Peyer's patch (tissue), 4 donors: ENCODE measurements around the gene PPM1D. TPM values are rescaled to one million over a fixed set of nuclear protein-coding genes. Genes with fewer than 3 reads are reported as not detected.

Source experiments
- DNase-seq, 3 donors: peaks; one replicate each; pipeline ENCODE4 v3.0.0-alpha.2; 2017 to 2019
- H3K27ac ChIP-seq, 4 donors: fragments of 200-600 bp; sonication (generic); one replicate each; pipeline ENCODE4 v1.5.1; 2016 to 2019
- H3K27me3 ChIP-seq, 2 donors: fragments of 200-600 bp; sonication (generic); one replicate each; pipeline ENCODE4 v1.5.1; 2019
- H3K36me3 ChIP-seq, 3 donors: fragments of 200-600 bp; sonication (generic); one replicate each; pipeline ENCODE4 v1.5.1; 2016 to 2019
- H3K4me1 ChIP-seq, 4 donors: fragments of 200-600 bp; sonication (generic); one replicate each; pipeline ENCODE4 v1.5.1; 2016 to 2019
- H3K4me3 ChIP-seq, 4 donors: fragments of 200-600 bp; sonication (generic); 1 replicate in 3 of 4; 2 replicates in 1 of 4; pipeline ENCODE4 v1.5.1; 2016 to 2019; ENCODE audit warnings: mild to moderate bottlenecking in 1 of 4
- H3K9me3 ChIP-seq, 4 donors: fragments of 200-600 bp; sonication (generic); one replicate each; pipeline ENCODE4 v1.5.1; 2016 to 2019; ENCODE audit warnings: mild to moderate bottlenecking in 1 of 4
- POLR2A ChIP-seq, 2 donors: fragments of 450-650 bp; IDR thresholded peaks; one replicate each; pipeline ENCODE4 v1.5.1; 2017; ENCODE audit warnings: antibody characterized with exemption in 2 of 2, mild to moderate bottlenecking in 2 of 2, moderate library complexity in 2 of 2
- total RNA-seq, 4 donors: library from RNA; depleted of rRNA; stranded (reverse); fragments of >200 nt; gene quantifications; one replicate each; pipeline ENCODE4 v1.1.0, GENCODE V29; 2016
- TF ChIP-seq, protein P1 (sequence below), 6 experiments: fragments of 450-650 bp in 4 of 6; fragments of 200-600 bp in 2 of 6; sonication (generic) in 1 of 6; IDR thresholded peaks; one replicate each; pipeline ENCODE4 v1.5.1; 2017 to 2019; ENCODE audit warnings: antibody characterized with exemption in 6 of 6, mild to moderate bottlenecking in 3 of 6, moderate library complexity in 1 of 6

PPM1D gene
- total RNA-seq, 4 donors from 2014 or later = 12.9 to 17.4 (median 14.3) TPM

DNA sequence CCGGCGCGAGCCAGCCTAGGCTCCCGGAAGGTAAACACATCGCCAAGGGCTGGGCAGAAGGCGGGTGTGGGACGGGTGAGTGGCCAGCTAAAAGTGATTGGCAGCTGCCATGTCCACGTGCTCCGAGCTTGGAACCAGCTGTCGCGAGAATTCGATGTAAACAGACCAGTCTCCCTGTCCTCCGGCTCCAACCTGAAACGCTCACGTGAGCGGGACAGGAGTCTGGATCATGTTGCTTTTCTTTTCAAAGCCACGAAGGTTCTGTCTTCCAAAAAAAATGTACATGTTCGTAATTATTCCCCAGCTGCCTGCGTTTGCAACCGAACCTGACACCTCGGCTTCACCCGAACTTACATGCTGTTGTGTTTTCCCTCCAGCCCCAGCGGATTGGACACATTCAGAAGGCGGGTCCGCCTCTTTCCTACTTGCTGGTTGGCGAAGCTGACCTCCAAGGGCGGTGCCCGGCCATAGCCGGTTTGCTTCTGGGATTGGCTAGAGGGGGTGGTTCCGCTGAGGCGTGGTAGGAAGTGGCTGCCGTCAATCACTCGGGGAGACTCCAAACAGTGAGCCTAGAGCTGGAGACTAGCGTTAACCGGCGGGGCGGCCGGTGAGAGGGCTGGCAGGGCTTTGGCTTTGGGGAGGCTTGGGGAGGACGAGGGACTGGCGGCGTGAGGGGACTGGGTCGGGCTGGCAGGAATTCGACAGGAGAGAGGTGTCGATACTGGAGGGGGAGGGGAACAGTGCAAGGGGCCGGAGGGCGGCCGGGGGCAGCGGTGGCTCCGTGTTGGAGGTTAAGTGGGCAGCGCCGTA is 77.5 kb downstream of the PPM1D start, which contains the start of gene BCAS3:
TSS of gene BCAS3 (plus strand) at position 544 of the 810 bp plus-strand sequence.
- peak within 1 kb of the TSS; percentile 48 to 96 (median 69) for H3K4me3 ChIP-seq
- H3K4me1 ChIP-seq = peaks cover 0 to 7% (median 0%) of the 10 kb centered on the region in 4 donors
- peaks cover 0 to 13% (median 0%) of the 10 kb centered on the region in 3 donors for H3K36me3 ChIP-seq
- peak; percentile 61 to 92 for TF ChIP-seq POLR2A (IDR thresholded peaks at IDR 0.05)
- TF ChIP-seq, protein P1, sequence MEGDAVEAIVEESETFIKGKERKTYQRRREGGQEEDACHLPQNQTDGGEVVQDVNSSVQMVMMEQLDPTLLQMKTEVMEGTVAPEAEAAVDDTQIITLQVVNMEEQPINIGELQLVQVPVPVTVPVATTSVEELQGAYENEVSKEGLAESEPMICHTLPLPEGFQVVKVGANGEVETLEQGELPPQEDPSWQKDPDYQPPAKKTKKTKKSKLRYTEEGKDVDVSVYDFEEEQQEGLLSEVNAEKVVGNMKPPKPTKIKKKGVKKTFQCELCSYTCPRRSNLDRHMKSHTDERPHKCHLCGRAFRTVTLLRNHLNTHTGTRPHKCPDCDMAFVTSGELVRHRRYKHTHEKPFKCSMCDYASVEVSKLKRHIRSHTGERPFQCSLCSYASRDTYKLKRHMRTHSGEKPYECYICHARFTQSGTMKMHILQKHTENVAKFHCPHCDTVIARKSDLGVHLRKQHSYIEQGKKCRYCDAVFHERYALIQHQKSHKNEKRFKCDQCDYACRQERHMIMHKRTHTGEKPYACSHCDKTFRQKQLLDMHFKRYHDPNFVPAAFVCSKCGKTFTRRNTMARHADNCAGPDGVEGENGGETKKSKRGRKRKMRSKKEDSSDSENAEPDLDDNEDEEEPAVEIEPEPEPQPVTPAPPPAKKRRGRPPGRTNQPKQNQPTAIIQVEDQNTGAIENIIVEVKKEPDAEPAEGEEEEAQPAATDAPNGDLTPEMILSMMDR (IDR thresholded peaks at IDR 0.05) = no peak
- no peaks in the 10 kb centered on the region for H3K27me3 ChIP-seq
- H3K27ac ChIP-seq = peak within 1 kb of the TSS; percentile 67 to 85 (median 70)
- DNase-seq = peak; percentile 97 to 99 (median 97)
- no peaks in the 10 kb centered on the region for H3K9me3 ChIP-seq

GRCh38 chr17:60678118-60678444 is 78.1 kb downstream of the PPM1D start:
- no peak for DNase-seq
- no peak for TF ChIP-seq POLR2A (IDR thresholded peaks at IDR 0.05)
- TF ChIP-seq, protein P1 (IDR thresholded peaks at IDR 0.05) = no peak
- peak overlapping the region; percentile 48 to 96 (median 69) for H3K4me3 ChIP-seq

GRCh38 chr17:60679287-60679686 is 79.3 kb downstream of the PPM1D start:
- Histone ChIP-seq H3K36me3 (peaks cover 0 to 18% (median 0%) of the 10 kb centered on the region in 3 donors), H3K27me3 (no peaks in the 10 kb centered on the region), H3K27ac (no peak overlapping the region), H3K4me1 (peaks cover 0 to 7% (median 0%) of the 10 kb centered on the region in 4 donors), H3K4me3 (no peak overlapping the region), H3K9me3 (no peaks in the 10 kb centered on the region)
- no peak for TF ChIP-seq POLR2A (IDR thresholded peaks at IDR 0.05)
- TF ChIP-seq, protein P1 (IDR thresholded peaks at IDR 0.05) = no peak
- DNase-seq = no peak

More at GRCh38 chr17:60678118-60678444, 78.1 kb downstream of the PPM1D start:
- Histone ChIP-seq H3K27ac (peak overlapping the region; percentile 49 to 85 (median 70)), H3K9me3 (no peaks in the 10 kb centered on the region), H3K4me1 (peaks cover 0 to 7% (median 0%) of the 10 kb centered on the region in 4 donors), H3K27me3 (no peaks in the 10 kb centered on the region), H3K36me3 (peaks cover 0 to 13% (median 0%) of the 10 kb centered on the region in 3 donors)

DNA sequence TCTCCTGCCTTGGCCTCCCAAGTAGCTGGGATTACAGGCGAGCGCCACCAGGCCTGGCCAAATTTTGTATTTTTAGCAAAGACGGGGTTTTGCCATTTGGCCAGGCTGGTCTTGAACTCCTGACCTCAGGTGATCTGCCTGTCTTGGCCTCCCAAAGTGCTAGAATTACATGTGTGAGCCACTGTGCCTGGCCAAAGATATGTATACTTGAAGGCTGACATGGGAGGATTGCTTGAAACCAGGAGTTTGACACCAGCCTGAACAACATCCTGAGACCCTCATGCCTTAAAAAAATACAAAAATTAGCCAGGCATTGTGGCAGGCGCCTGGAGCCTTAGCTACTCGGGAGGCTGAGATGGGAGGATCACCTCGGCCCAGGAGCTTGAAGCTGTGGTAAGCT is 80.8 kb downstream of the PPM1D start:
- Histone ChIP-seq H3K27me3 (no peaks in the 10 kb centered on the region), H3K36me3 (peaks cover 0 to 24% (median 0%) of the 10 kb centered on the region in 3 donors), H3K27ac (no peak overlapping the region), H3K4me3 (no peak overlapping the region), H3K4me1 (peaks cover 0 to 7% (median 0%) of the 10 kb centered on the region in 4 donors), H3K9me3 (no peaks in the 10 kb centered on the region)
- DNase-seq = no peak
- no peak for TF ChIP-seq POLR2A (IDR thresholded peaks at IDR 0.05)

DNA sequence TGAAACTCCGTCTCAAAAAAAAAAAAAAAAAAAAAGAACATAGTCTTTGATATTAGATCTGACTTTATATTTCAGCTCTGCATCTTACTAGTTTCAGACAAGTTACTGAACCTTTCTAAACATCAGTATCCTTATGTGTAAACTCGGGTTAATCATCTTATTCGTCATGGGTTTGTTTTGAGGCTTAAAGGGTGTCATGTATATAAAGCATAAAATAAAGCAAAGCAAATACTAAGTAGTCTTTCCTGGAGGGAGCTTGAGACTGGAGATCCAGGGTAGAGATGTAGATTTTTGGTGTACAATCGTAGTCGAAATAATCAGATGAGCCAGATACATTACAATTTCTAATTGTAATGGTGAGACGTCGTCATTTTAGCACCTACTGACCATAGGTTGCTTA is 85.4 kb downstream of the PPM1D start:
- H3K9me3 ChIP-seq = no peaks in the 10 kb centered on the region
- H3K36me3 ChIP-seq = peaks cover 0 to 50% (median 0%) of the 10 kb centered on the region in 3 donors
- no peak overlapping the region for H3K27ac ChIP-seq
- no peak overlapping the region for H3K4me3 ChIP-seq
- no peaks in the 10 kb centered on the region for H3K27me3 ChIP-seq
- no peak for TF ChIP-seq POLR2A (IDR thresholded peaks at IDR 0.05)
- TF ChIP-seq, protein P1 (IDR thresholded peaks at IDR 0.05) = no peak
- H3K4me1 ChIP-seq = no peaks in the 10 kb centered on the region
- DNase-seq = no peak

DNA sequence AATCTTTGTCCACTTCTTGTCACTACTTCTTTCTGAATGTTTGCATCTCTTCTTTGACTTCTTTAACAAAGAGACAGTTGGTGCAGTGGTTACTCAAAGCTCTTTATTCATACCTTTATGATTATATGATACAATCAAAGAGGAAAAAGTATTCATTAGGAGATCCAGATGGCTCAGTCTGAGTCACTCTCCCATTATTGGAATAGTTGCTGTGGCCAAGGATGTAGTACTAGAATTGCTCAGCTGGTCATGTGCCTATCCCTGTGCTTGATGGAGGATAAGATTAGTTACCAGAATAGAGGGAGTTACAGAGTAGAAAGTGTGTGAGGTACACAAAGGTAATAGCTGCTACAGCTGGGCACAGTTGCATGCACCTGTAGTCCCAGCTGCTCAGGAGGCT is 96.0 kb downstream of the PPM1D start:
- H3K27ac ChIP-seq = no peak overlapping the region
- DNase-seq = no peak
- no peaks in the 10 kb centered on the region for H3K9me3 ChIP-seq
- H3K4me3 ChIP-seq = no peak overlapping the region
- no peaks in the 10 kb centered on the region for H3K27me3 ChIP-seq
- H3K36me3 ChIP-seq = peaks cover 0 to 13% (median 3%) of the 10 kb centered on the region in 3 donors
- no peaks in the 10 kb centered on the region for H3K4me1 ChIP-seq
- TF ChIP-seq, protein P1 (IDR thresholded peaks at IDR 0.05) = no peak
- TF ChIP-seq POLR2A (IDR thresholded peaks at IDR 0.05) = no peak
